Panc1 (cell line): Measurements from ENCODE around the gene CTNNAL1. TPM values are rescaled to one million over a fixed set of nuclear protein-coding genes. Genes with fewer than 3 reads are reported as not detected.

Source experiments
- ATAC-seq: fragments of 200-7000 bp; cut with Tn5 transposase; 2 replicates; pipeline ENCODE4 v1.9.1; 2020; ENCODE audit warnings: mild to moderate bottlenecking, moderate library complexity
- BruUV-seq: library from RNA; stranded (reverse); fragments of 400-500 nt; replicated peaks from 2 replicates; lab custom pipeline; 2021; lab: Mats Ljungman, UMichigan
- CTCF ChIA-PET: fragments of 300-600 bp; sonication (Branson Sonifier 250); formaldehyde crosslinking; loops from one replicate; lab custom pipeline; 2022; ENCODE audit warnings: antibody characterized with exemption; lab: Charles Lee
- POLR2A ChIA-PET: fragments of 300-600 bp; sonication (Branson Sonifier 250); formaldehyde crosslinking; loops from one replicate; lab custom pipeline; 2022; ENCODE audit warnings: antibody characterized with exemption; lab: Charles Lee
- DNase-seq: peaks from one replicate; pipeline ENCODE4 v3.0.0-alpha.2; 2010; ENCODE audit warnings: low read depth, low spot score
- H3K27ac ChIP-seq: 2 replicates; pipeline ENCODE4 v1.5.1; 2011; ENCODE audit warnings: mild to moderate bottlenecking, low read length, inconsistent platforms
- H3K27me3 ChIP-seq: fragments of 200-500 bp; sonication (Bioruptor generic); 2 replicates; pipeline ENCODE4 v1.6.0; 2014; ENCODE audit warnings: low read length, inconsistent platforms; ENCODE audit not compliant: control insufficient read depth, insufficient read depth
- H3K36me3 ChIP-seq: fragments of 200-500 bp; sonication (Bioruptor generic); 2 replicates; pipeline ENCODE4 v1.5.1; 2014; ENCODE audit warnings: inconsistent platforms, mild to moderate bottlenecking, low read length, moderate library complexity; ENCODE audit not compliant: control insufficient read depth, insufficient read depth
- H3K4me1 ChIP-seq: 2 replicates; pipeline ENCODE4 v1.5.1; 2011; ENCODE audit warnings: inconsistent platforms, mild to moderate bottlenecking, low read length, moderate library complexity; ENCODE audit not compliant: control insufficient read depth, insufficient read depth
- H3K4me3 ChIP-seq, 2 experiments: 2 replicates each; pipeline ENCODE4 v1.5.1; 2011 to 2012; ENCODE audit warnings: low read depth in 2 of 2, low read length in 2 of 2, mild to moderate bottlenecking in 2 of 2, inconsistent platforms in 1 of 2, moderate library complexity in 1 of 2
- H3K9me3 ChIP-seq: fragments of 200-500 bp; sonication (Bioruptor generic); 2 replicates; pipeline ENCODE4 v1.5.1; 2014; ENCODE audit warnings: low read depth, mild to moderate bottlenecking, inconsistent platforms, low read length, moderate library complexity; ENCODE audit not compliant: control insufficient read depth, insufficient read depth
- CTCF ChIP-seq: fragments of 450-650 bp; IDR thresholded peaks from 2 replicates; pipeline ENCODE4 v1.5.1; 2017; ENCODE audit warnings: mild to moderate bottlenecking
- POLR2AphosphoS5 ChIP-seq: IDR thresholded peaks from 2 replicates; pipeline ENCODE4 v1.6.1; 2012; ENCODE audit warnings: mild to moderate bottlenecking, low read depth, low read length, moderate library complexity
- REST ChIP-seq, 2 experiments: IDR thresholded peaks; 2 replicates each; pipeline ENCODE4 v1.6.1; 2011 to 2012; ENCODE audit warnings: low read depth in 2 of 2, control low read depth in 1 of 2, low read length in 1 of 2, mild to moderate bottlenecking in 1 of 2, moderate library complexity in 1 of 2; ENCODE audit not compliant: insufficient read depth in 1 of 2
- SIN3A ChIP-seq: IDR thresholded peaks from 2 replicates; pipeline ENCODE4 v1.6.1; 2012; ENCODE audit warnings: low read depth, mild to moderate bottlenecking, low read length, moderate library complexity, borderline replicate concordance; ENCODE audit not compliant: insufficient read depth
- TCF7L2 ChIP-seq: IDR thresholded peaks from 2 replicates; pipeline ENCODE4 v1.6.1; 2011; ENCODE audit warnings: mild to moderate bottlenecking, low read depth, low read length, inconsistent platforms
- in situ Hi-C: cut with HindIII; loops from 2 replicates; pipeline ENCODE4 v1.10.0; 2016; ENCODE audit warnings: low sequenced_read_pairs, low pct_unique_long_range_greater_than_20kb
- intact Hi-C: fragments of 100-400 bp; cut with micrococcal nuclease; formaldehyde crosslinking; loops from one replicate; pipeline ENCODE4 v1.10.0; 2022; ENCODE audit not compliant: unreplicated experiment
- total RNA-seq: library from RNA; stranded (reverse); gene quantifications from one replicate; pipeline ENCODE4 v1.2.1, GENCODE V29; 2021; ENCODE audit not compliant: unreplicated experiment

CTNNAL1 gene
- total RNA-seq, 1 experiment from 2014 or later, result 79.8 TPM

- H3K36me3 ChIP-seq, result peaks cover 25% of the 10 kb centered on the region
- in situ Hi-C loops (no loop called here), intact Hi-C loops (no loop called here)
- no peaks in the 10 kb centered on the region for H3K9me3 ChIP-seq
- no peaks in the 10 kb centered on the region for H3K4me1 ChIP-seq
- H3K27me3 ChIP-seq, result no peaks in the 10 kb centered on the region
- no peak overlapping the region for H3K4me3 ChIP-seq
- no TSS peak for BruUV-seq
- ChIA-PET POLR2A (no interaction called here), CTCF (no interaction called here)
- TF ChIP-seq SIN3A (no peak), POLR2AphosphoS5 (no peak), CTCF (no peak), TCF7L2 (no peak), REST (IDR thresholded peaks at IDR 0.05; ENCODE audit: insufficient read depth in 1 of 2, low read depth in 2 of 2, low read length in 1 of 2) (no peak)
- H3K27ac ChIP-seq, result no peak overlapping the region
- DNase-seq, result no peak
- no peak for ATAC-seq
Measured at GRCh38 chr9:109046346-109046745, 33.0 kb upstream of the CTNNAL1 start.

- no peaks in the 10 kb centered on the region for H3K27me3 ChIP-seq
- BruUV-seq, result no TSS peak
- H3K4me1 ChIP-seq, result no peaks in the 10 kb centered on the region
- H3K4me3 ChIP-seq, result no peak overlapping the region
- TF ChIP-seq SIN3A (no peak), REST (IDR thresholded peaks at IDR 0.05; ENCODE audit: insufficient read depth in 1 of 2, low read depth in 2 of 2, low read length in 1 of 2) (no peak), POLR2AphosphoS5 (no peak), CTCF (no peak), TCF7L2 (no peak)
- no peak for ATAC-seq
- no peaks in the 10 kb centered on the region for H3K9me3 ChIP-seq
- no peak overlapping the region for H3K27ac ChIP-seq
- ChIA-PET POLR2A (no interaction called here), CTCF (no interaction called here)
- no peak for DNase-seq
- intact Hi-C loops (no loop called here), in situ Hi-C loops (no loop called here)
- peaks cover 19% of the 10 kb centered on the region for H3K36me3 ChIP-seq
Measured at GRCh38 chr9:109043578-109043977, 30.3 kb upstream of the CTNNAL1 start.
